ENCODE results near the gene TACR1.

- no peak for TF ChIP-seq EZH2 (IDR thresholded peaks at IDR 0.05; ENCODE audit: borderline replicate concordance, low read depth, low read length, poor library complexity, severe bottlenecking)
- TF ChIP-seq, protein P1, sequence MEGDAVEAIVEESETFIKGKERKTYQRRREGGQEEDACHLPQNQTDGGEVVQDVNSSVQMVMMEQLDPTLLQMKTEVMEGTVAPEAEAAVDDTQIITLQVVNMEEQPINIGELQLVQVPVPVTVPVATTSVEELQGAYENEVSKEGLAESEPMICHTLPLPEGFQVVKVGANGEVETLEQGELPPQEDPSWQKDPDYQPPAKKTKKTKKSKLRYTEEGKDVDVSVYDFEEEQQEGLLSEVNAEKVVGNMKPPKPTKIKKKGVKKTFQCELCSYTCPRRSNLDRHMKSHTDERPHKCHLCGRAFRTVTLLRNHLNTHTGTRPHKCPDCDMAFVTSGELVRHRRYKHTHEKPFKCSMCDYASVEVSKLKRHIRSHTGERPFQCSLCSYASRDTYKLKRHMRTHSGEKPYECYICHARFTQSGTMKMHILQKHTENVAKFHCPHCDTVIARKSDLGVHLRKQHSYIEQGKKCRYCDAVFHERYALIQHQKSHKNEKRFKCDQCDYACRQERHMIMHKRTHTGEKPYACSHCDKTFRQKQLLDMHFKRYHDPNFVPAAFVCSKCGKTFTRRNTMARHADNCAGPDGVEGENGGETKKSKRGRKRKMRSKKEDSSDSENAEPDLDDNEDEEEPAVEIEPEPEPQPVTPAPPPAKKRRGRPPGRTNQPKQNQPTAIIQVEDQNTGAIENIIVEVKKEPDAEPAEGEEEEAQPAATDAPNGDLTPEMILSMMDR (conservative IDR thresholded peaks at IDR 0.05; ENCODE audit: low read depth, low read length) = no peak
These were observed 75.4 kb downstream of the TACR1 start for GRCh38 chr2:75123876-75124275.

All from A673 (cell line).